ENCODE results near the gene CST8.
"Not testable (repeated sequence)": the region's sequence is repeated elsewhere in the genome, so short reads cannot be mapped to it uniquely, and the experiment has no call there.

The CST8 gene

GRCh38 chr20:23490817-23491216 is at the start of gene CST8:
Gene CST8 (plus strand): TSS chr20:23491117. CDS start chr20:23491668, 551 bp downstream.
- DNase-seq = no peak

- no peak for DNase-seq
Measured at GRCh38 chr20:23441850-23442313, 49.0 kb upstream of the CST8 start.

DNA sequence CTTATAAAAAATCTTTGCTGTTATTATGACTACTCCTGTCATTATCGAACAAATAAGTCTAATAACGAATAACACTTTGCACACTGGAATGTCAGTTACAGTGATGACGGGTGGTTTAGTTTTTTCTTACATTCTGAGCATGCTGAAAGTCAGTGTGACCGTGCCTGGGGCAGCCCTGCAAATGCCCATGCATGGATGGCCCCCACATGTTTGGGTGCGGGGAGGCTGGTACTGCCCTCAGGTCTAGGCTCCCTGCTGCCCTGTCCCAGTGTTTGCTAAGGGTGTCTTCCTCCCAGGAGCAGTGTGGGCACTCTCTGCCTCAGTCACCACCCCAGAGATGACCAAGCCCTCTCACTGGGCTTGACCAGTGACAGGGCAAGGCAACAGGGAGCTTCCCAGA is 48.5 kb upstream of the CST8 start:
- DNase-seq = no peak

- DNase-seq = no peak
Measured at GRCh38 chr20:23444859-23445258, 46.1 kb upstream of the CST8 start.

- DNase-seq = no peak
Measured at GRCh38 chr20:23445596-23446217, 45.2 kb upstream of the CST8 start.

DNA sequence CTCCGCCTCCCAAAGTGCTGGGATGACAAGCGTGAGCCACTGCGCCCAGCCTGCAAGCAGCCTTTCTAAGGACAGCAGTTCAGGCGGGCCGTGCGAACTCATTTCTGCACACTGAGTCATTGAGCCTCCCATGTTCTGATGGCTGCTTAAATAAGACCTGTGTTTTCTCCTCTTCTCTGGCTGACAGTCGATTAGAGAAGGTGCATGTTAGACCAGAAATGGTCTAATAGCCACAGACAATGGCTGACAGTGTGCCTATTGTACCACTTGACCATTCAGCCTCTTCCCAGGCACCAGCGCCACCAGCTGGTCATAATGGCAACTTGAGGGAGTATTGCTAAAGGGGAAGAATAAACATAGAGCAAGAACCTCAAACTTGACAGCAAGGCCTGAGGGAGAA is 44.4 kb upstream of the CST8 start:
- no peak for DNase-seq

GRCh38 chr20:23448167-23448566 is 42.8 kb upstream of the CST8 start:
- DNase-seq = no peak

DNA sequence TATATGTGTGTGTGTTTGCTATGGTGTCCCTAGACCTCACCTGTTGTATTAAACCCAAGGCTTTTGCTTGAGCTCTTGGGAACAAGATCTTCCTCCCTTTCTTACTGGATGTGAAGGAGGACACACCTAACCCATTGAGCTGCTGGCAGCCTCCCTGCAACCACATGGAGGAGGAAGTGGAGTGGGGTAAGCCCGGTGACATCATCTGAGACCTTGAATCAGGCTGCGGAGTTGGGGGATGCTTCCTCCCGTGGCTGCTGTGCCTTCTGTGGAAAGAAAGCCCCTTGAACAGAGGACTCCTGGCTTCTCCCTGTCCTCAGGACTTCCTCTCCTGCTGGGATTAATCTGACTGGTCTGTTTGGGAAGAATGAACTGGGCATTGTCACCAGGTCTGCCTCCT is 41.5 kb upstream of the CST8 start:
- no peak for DNase-seq

GRCh38 chr20:23450877-23451276 is 40.0 kb upstream of the CST8 start:
- DNase-seq = no peak

DNA sequence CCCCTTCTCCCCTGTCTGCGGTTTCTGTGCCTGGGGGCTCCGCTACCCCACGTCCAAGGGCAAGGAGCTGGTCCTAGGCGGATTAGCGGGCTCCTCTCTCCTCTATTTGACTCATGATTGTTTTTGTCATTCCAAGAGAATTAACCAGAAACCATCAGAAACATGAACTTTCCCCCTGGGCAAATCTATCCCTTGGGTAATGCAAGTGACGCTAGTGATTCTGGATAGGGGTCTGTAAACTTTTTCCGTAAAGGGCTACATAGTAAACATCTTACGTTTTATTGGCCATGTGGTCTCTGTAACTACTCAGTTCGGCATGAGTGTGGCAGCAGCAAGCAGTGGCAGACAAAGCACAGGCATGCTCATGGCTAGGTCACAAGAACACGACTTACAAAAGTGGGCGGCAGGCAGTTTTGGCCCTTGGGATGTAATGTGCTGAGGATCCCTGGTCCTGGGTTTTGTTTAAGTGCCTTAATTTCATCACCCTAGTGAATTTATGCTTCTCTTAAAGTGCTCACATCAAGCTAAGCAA is 38.9 kb upstream of the CST8 start:
- DNase-seq = no peak

DNA sequence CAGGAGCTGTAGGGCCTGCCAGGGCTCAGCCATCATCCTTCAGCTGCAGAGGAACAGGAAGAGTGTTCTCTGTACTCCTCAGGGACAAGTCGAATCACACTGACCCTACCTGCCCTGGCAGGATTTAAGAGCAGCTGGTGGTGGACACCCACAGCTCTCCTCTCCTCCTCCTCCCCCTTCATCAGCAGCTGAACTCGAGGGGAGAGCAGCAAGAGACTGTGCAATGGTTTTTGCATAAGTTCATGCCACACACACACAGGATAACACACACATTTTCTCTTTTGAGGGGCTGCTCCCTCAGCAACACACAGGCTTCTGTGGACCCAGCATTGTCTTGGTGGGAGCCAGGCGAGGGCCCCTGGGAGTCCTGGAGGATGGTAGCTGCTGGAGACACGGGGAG is 38.1 kb upstream of the CST8 start, which contains the start of gene CST11:
CST11 (minus strand) TSS at position 101 of the 400 bp plus-strand sequence; CDS start at position 36, 65 bp downstream.
- no peak for DNase-seq

DNA sequence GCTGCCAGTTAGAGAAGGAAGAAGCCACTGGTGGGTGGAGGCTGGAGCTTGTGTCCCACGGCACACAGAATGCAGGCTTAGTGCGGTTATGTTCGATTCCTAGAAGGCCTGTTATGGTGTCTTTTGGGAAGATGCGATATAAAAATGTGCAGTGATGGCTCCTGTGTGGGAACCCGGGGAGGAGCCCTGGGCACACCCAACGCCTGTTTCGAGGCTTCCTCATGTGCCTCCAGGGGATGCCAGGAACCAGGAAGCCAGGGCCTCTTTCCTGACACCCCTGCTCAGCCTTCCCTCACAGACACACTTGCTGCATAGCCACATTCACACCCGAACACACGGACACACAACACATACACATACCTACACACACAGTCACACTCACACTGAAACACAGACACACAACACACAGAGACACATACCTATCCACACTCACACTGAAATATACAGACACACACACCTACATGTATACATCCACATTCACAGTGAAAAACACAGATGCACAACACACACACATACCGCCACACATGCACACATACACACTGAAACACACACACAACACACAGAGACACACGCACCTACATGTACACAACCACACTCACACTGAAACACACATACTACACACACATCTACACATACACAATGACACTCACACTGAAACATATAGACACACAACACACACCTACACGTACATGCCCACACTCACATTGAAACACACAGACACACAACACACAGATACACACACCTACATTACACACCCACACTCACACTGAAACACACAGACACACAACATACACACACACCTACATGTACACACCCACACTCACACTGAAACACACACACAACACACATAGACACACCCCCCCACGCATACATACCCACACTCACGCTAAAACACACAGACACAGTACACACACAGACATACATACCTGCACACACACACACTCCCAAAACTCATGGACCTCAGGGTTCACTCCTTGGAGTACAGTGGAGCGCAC is 37.1 kb upstream of the CST8 start:
- no peak for DNase-seq

DNA sequence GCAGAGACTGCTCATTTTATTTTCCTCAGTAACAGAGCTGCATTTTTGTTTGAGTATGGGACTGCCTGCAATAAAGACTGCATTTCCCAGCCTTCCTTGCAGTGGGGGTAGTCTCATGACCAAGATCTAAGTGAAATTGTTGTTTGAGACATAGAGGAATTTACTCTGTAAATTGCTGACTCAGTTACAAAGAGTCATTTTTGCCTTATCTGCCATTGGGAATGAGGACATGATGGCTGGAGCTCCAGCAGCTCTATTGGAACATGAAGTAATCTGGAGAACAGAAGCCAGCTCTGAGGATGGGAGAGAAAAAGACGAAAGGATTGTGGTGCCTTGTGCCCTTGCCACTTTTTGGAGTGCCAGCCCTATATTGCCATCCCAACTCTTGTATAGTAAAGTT is 36.1 kb upstream of the CST8 start:
- no peak for DNase-seq

DNA sequence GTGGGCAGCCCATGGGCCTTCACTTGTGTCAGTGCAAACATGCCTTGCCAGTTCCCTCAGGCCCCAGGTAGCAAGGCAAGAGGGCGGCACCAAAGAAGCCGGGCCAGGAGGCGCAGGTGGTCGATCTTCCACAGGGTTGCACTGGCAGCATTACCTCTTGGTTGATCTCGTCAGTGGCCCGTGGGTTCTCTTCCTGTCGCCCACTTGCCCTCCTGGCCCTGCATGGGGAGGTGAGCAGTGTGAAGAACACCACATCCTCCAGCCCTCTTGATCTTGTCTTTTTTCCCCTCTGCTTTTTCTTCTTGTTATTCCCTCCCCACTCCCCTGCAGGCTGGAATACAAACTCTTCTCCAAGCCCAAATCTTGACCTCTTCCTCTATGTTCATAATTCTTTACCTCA is 35.3 kb upstream of the CST8 start:
- no peak for DNase-seq

- DNase-seq = no peak
Measured at GRCh38 chr20:23456409-23456808, 34.5 kb upstream of the CST8 start.

GRCh38 chr20:23456873-23457272 is 34.0 kb upstream of the CST8 start:
- no peak for DNase-seq

DNA sequence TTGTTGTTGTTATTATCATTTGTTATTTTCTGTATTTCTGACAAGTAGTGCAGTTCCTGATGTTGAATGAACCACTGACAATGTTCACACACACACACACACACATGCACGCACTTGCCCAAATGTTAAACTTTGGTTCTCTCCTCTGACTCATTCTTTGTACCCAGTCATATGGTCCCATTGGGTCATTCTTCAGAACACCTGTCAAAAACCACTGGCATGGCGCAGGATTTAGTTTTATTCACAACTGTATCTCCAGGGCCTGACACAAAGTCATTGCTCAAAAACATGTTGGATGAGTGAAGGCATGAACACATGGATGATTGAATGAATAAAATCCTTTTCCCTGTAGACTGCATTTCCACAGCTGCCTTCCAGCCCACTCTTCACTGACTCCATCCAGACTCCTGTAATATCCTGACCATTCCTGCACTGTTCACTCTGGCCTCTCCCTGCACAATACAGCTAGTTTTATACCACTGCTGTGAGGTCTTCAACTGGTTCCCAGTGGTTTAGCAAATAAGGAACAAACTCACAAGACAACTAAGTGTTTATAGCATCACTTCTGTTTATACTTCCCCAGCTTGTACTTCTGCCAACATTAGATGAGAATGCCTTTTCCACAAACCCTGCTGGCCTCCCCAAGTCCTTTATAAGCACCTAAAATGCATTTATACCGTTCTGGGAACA is 31.3 kb upstream of the CST8 start:
- DNase-seq = no peak

- no peak for DNase-seq
Measured at GRCh38 chr20:23461180-23461579, 29.7 kb upstream of the CST8 start.

GRCh38 chr20:23466961-23467360 is 24.0 kb upstream of the CST8 start:
- DNase-seq = not testable (repeated sequence)

DNA sequence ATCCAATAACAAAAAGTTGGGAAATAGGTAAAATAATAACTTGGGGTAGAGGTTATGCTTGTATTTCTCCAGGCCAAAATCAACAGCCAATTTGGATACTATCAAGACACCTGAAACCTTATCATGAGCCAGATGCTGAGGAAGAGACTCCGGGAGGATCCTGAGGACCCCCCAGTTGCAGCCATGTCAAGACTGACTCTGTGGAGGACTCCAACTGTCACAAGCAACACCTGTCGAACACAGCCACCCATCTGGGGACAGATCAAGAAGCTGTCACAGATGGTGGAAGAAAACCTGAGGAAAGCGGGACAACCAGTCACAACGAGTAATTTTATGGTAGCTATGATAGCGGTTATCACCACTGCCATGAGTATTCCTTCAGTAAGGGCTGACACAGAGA is 18.6 kb upstream of the CST8 start:
- DNase-seq = not testable (repeated sequence)

- DNase-seq = not testable (repeated sequence)
Measured at GRCh38 chr20:23473293-23473692, 17.6 kb upstream of the CST8 start.

DNA sequence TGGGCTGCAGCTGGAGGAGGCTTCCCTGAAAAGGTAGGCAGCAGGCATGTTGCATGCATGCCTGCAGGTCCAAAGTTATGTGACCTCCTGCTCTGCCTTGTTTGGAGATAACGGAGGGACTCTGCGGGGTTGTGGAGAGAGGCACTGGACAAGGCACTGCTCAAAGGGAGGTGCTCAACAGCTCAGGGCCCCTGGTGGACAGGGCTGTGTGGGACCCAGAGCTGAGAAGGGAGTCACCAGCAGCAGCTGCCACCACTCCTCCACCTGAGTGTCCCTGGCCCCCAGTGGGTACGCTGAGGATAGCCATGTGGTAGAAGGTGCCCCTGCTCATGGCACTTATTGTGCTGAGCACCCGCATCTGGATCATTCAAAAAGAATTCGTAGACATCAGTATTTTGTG is 15.5 kb upstream of the CST8 start:
- no peak for DNase-seq
